NCI-H2107 treated with DMSO at 0.1 percent for 48 hours (cell line): ENCODE results near the gene GMPR.

Experiments used
- DNase-seq: peaks from one replicate; lab custom pipeline; 2025; ENCODE audit not compliant: unreplicated experiment; lab: John Stamatoyannopoulos, UW

Gene GMPR

GRCh38 chr6:16324606-16325225, 86.3 kb downstream of the GMPR start:
- DNase-seq, result no peak

GRCh38 chr6:16326531-16326930, 88.1 kb downstream of the GMPR start:
- DNase-seq, result no peak

- DNase-seq, result no peak
Measured at GRCh38 chr6:16326971-16327776, 88.8 kb downstream of the GMPR start.

GRCh38 chr6:16327777-16328325, 89.5 kb downstream of the GMPR start:
- no peak for DNase-seq

GRCh38 chr6:16329233-16329632, 90.8 kb downstream of the GMPR start:
- DNase-seq, result no peak

- peak; percentile 2 for DNase-seq
Measured at GRCh38 chr6:16331384-16332174, 93.2 kb downstream of the GMPR start.

- DNase-seq, result peak; percentile 38
Measured at GRCh38 chr6:16332175-16332542, 93.8 kb downstream of the GMPR start.

- no peak for DNase-seq
Measured at GRCh38 chr6:16333580-16333979, 95.2 kb downstream of the GMPR start.

- no peak for DNase-seq
Measured at GRCh38 chr6:16334671-16335070, 96.3 kb downstream of the GMPR start.

GRCh38 chr6:16335176-16335575, 96.8 kb downstream of the GMPR start:
- DNase-seq, result no peak

GRCh38 chr6:16336056-16336818, 97.8 kb downstream of the GMPR start:
- DNase-seq, result no peak

GRCh38 chr6:16336911-16337294, 98.5 kb downstream of the GMPR start:
- DNase-seq, result no peak

- no peak for DNase-seq
Measured at GRCh38 chr6:16337295-16337975, 99.0 kb downstream of the GMPR start.

- no peak for DNase-seq
Measured at GRCh38 chr6:16338577-16339264, 100.3 kb downstream of the GMPR start.

- no peak for DNase-seq
Measured at GRCh38 chr6:16339265-16339587, 100.8 kb downstream of the GMPR start.

GRCh38 chr6:16343593-16343992, 105.2 kb downstream of the GMPR start:
- DNase-seq, result no peak

GRCh38 chr6:16344756-16345155, 106.4 kb downstream of the GMPR start:
- no peak for DNase-seq
